BE2C (cell line): Measurements from ENCODE around the gene PLIN3.
"Not testable (repeated sequence)": the region's sequence is repeated elsewhere in the genome, so short reads cannot be mapped to it uniquely, and the experiment has no call there.

ENCODE experiments used
- DNase-seq: peaks from one replicate; pipeline ENCODE4 v3.0.0-alpha.2; 2020
- H3K27me3 ChIP-seq: fragments of 250-450 bp; sonication (Bioruptor Pico); 2 replicates; pipeline ENCODE4 v1.5.1; 2020; ENCODE audit warnings: mild to moderate bottlenecking
- H3K36me3 ChIP-seq: fragments of 250-450 bp; sonication (Bioruptor Pico); 2 replicates; pipeline ENCODE4 v1.5.1; 2020; ENCODE audit warnings: mild to moderate bottlenecking
- H3K4me1 ChIP-seq: fragments of 250-450 bp; sonication (Bioruptor Pico); 2 replicates; pipeline ENCODE4 v1.5.1; 2020
- H3K4me3 ChIP-seq: 2 replicates; pipeline ENCODE4 v1.5.1; 2011; ENCODE audit warnings: low read depth, low read length
- H3K9me3 ChIP-seq: fragments of 250-450 bp; sonication (Bioruptor Pico); 2 replicates; pipeline ENCODE4 v1.5.1; 2020
- TF ChIP-seq, protein P1 (sequence below): IDR thresholded peaks from 2 replicates; pipeline ENCODE4 v1.5.1; 2012; ENCODE audit warnings: mild to moderate bottlenecking, low read depth, low read length

The PLIN3 gene

DNA sequence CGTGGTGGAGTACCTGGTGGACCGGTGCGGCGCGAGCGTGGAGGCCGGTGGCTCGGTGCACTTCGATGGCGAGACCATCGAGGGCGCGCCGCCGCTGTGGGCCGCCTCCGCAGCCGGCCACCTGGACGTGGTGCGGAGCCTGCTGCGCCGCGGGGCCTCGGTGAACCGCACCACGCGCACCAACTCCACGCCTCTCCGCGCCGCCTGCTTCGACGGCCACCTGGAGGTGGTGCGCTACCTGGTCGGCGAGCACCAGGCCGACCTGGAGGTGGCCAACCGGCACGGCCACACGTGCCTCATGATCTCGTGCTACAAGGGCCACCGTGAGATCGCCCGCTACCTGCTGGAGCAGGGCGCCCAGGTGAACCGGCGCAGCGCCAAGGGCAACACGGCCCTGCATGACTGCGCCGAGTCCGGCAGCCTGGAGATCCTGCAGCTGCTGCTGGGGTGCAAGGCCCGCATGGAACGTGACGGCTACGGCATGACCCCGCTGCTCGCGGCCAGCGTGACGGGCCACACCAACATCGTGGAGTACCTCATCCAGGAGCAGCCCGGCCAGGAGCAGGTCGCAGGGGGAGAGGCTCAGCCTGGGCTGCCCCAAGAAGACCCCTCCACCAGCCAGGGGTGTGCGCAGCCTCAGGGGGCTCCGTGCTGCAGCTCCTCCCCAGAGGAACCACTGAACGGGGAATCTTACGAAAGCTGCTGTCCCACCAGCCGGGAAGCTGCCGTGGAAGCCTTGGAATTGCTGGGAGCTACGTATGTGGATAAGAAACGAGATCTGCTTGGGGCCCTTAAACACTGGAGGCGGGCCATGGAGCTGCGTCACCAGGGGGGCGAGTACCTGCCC, 75.2 kb downstream of the PLIN3 start:
- H3K4me1 ChIP-seq, H3K9me3 ChIP-seq, DNase-seq, H3K27me3 ChIP-seq: not testable (repeated sequence)
- Histone ChIP-seq H3K4me3 (peak overlapping the region; percentile 82), H3K36me3 (peaks cover 32% of the 10 kb centered on the region)

DNA sequence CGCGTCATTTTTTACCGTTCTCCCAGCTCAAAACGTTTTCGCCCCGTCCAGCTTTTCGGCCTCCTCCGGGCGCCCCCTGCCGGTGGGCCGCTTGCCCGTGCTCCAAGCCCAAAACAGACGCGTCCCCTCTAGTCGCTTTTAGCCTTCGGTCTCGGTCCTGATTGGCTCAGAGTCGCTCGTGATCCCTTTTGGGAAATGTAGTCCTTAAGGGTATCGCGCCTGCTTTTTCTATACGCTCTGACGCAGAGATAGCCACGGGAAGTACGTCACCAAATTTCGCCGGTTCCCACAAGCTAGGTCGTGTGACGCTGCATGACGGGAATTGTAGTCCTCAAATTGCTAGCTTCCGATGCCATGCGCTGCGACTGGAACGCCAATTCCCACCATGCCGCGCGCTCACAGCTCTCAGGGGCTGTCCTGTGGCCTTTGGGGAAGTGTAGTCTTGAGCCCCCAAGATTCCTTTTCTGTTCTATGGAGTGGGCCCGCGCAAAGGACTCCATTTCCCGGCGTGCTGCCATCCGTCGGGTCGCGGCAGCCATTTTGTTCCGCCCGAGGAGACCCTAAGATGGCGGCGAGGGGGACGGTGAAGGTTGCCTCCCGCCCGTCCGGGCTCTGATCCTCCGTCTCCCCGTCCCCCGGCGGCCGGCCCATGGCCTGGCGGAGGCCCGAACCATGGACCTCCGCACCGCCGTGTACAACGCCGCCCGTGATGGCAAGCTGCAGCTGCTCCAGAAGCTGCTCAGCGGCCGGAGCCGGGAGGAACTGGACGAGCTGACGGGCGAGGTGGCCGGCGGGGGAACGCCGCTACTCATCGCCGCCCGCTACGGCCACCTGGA, 76.1 kb downstream of the PLIN3 start, which contains the start of gene FEM1A:
TSS of gene FEM1A (plus strand) at position 552 of the 836 bp plus-strand sequence. CDS start at position 673, 121 bp downstream.
- peak within 1 kb of the TSS; percentile 82 for H3K4me3 ChIP-seq
- peaks cover 26% of the 10 kb centered on the region for H3K36me3 ChIP-seq
- peaks cover 5% of the 10 kb centered on the region; the same call in 1 of the 2 replicates for H3K4me1 ChIP-seq
- H3K9me3 ChIP-seq: no peaks in the 10 kb centered on the region
- peak; percentile 98 for DNase-seq
- H3K27me3 ChIP-seq: no peaks in the 10 kb centered on the region
- TF ChIP-seq, protein P1, sequence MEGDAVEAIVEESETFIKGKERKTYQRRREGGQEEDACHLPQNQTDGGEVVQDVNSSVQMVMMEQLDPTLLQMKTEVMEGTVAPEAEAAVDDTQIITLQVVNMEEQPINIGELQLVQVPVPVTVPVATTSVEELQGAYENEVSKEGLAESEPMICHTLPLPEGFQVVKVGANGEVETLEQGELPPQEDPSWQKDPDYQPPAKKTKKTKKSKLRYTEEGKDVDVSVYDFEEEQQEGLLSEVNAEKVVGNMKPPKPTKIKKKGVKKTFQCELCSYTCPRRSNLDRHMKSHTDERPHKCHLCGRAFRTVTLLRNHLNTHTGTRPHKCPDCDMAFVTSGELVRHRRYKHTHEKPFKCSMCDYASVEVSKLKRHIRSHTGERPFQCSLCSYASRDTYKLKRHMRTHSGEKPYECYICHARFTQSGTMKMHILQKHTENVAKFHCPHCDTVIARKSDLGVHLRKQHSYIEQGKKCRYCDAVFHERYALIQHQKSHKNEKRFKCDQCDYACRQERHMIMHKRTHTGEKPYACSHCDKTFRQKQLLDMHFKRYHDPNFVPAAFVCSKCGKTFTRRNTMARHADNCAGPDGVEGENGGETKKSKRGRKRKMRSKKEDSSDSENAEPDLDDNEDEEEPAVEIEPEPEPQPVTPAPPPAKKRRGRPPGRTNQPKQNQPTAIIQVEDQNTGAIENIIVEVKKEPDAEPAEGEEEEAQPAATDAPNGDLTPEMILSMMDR: peak; percentile 98
